ENCODE results near the gene HIP1R. TPM values are rescaled to one million over a fixed set of nuclear protein-coding genes. Genes with fewer than 3 reads are reported as not detected.

Gene HIP1R
- 10 to 100 TPM; 27.3 to 46.3 (median 44.8) TPM for total RNA-seq

GRCh38 chr12:122834921-122835749 lies at the start of gene HIP1R:
TSS of gene HIP1R (plus strand) at chr12:122835457. CDS start at chr12:122835551, 94 bp downstream.
- Histone ChIP-seq H3K4me3 (peak within 1 kb of the TSS; percentile 62 to 93 (median 85)), H3K4me1 (peaks cover 7 to 55% (median 19%) of the 10 kb centered on the region in 3 donors), H3K36me3 (no peaks in the 10 kb centered on the region), H3K9me3 (no peaks in the 10 kb centered on the region), H3K27ac (peak within 1 kb of the TSS; percentile 82 to 91 (median 86)), H3K27me3 (no peaks in the 10 kb centered on the region)
- TF ChIP-seq POLR2A (IDR thresholded peaks at IDR 0.05) (peak in 2 of 4 donors; percentile 23 to 60), CTCF (IDR thresholded peaks at IDR 0.05) (no peak)
- intact Hi-C loops (cut with DNase I), result no loop called here
- DNase-seq, result no peak
- 0% methylated on average over 2 of the region's 85 CpGs for WGBS, 2 donors

DNA sequence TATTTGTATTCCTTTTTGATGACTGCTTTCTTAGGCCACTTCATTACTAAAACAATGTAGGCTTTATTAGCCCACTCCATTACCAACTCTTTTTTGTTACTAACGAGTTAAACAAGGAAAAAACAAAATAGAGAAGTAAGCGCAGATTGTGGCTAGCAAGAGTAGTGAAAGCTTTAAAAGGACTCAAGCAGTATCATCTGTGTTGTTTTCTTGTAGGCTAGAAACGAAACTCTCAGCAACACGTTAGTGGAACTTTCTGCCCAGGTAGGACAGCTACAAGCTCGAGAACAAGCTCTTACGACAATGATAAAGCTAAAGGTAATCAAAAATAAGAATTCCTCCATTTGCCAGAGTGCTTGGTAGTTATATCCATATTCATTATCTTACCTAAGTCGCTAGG lies 49.8 kb upstream of the HIP1R start:
- no peak for TF ChIP-seq POLR2A (IDR thresholded peaks at IDR 0.05)
- no peak for TF ChIP-seq CTCF (IDR thresholded peaks at IDR 0.05)
- 79 to 83% methylated on average over 7 of the region's 7 CpGs for WGBS, 2 donors
- Histone ChIP-seq H3K4me3 (no peak overlapping the region), H3K27me3 (no peaks in the 10 kb centered on the region), H3K27ac (no peak overlapping the region), H3K36me3 (no peaks in the 10 kb centered on the region), H3K9me3 (no peaks in the 10 kb centered on the region), H3K4me1 (no peaks in the 10 kb centered on the region)
- intact Hi-C loops (cut with DNase I), result no loop called here
- DNase-seq, result no peak

DNA sequence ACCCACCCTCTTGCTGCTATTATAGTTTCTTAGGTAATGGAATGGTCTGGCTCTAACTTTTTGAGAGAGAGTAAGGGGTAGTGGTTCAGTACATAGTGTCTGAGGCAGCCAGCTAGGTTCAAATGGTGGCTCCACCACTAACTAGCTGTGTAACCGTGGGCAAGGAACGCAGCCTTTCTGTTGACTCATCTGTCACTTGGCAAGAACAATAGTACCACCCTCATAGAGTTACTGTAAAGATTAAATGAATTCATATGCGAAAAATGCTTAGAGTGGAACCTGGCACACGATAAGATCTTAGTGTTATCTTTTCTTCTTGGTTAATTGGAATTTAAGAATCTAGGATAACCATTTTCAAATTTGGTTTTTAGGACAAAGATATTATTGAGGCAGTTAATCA lies 46.9 kb upstream of the HIP1R start:
- no peak for DNase-seq
- no peaks in the 10 kb centered on the region for H3K9me3 ChIP-seq
- H3K4me3 ChIP-seq, result no peak overlapping the region
- TF ChIP-seq POLR2A (IDR thresholded peaks at IDR 0.05) (no peak), CTCF (IDR thresholded peaks at IDR 0.05) (no peak)
- WGBS, 2 donors, result 41 to 53% methylated on average over 4 of the region's 4 CpGs
- H3K4me1 ChIP-seq, result no peaks in the 10 kb centered on the region
- intact Hi-C loops (cut with DNase I), result no loop called here
- no peak overlapping the region for H3K27ac ChIP-seq
- no peaks in the 10 kb centered on the region for H3K27me3 ChIP-seq
- no peaks in the 10 kb centered on the region for H3K36me3 ChIP-seq

DNA sequence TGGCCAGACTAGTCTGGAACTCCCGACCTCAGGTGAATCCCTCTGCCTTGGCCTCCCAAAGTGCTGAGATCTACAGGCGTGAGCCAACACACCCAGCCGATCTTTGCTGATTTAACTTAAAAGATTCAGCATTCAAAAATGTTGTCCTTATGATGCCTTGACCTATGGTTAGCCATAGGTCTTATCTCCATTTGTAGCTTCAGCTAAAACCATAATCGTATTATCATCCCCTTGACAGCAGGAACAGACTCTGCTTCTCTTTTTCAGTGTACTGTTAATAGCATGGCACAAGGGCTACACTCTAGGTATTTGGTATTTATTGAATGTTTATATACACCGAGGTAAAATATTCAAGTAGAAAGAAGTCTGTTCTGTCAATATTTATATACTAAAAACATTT lies 45.6 kb upstream of the HIP1R start:
- intact Hi-C loops (cut with DNase I), result loop anchor here (10.0 kb wide), 1 partner anchor 165 kb away; no protein-coding TSS in a partner anchor
- TF ChIP-seq POLR2A (IDR thresholded peaks at IDR 0.05) (no peak), CTCF (IDR thresholded peaks at IDR 0.05) (no peak)
- no peak for DNase-seq
- H3K9me3 ChIP-seq, result no peaks in the 10 kb centered on the region
- H3K4me1 ChIP-seq, result no peaks in the 10 kb centered on the region
- no peaks in the 10 kb centered on the region for H3K36me3 ChIP-seq
- WGBS, 2 donors, result 78 to 80% methylated on average over 4 to 5 of the region's 5 CpGs
- H3K27ac ChIP-seq, result no peak overlapping the region
- no peaks in the 10 kb centered on the region for H3K27me3 ChIP-seq
- H3K4me3 ChIP-seq, result no peak overlapping the region

GRCh38 chr12:122790393-122791075 lies 44.7 kb upstream of the HIP1R start:
- WGBS, 2 donors, result 42 to 62% methylated on average over 5 of the region's 5 CpGs
- H3K4me3 ChIP-seq, result no peak overlapping the region
- intact Hi-C loops (cut with DNase I), result loop anchor here (10.0 kb wide), 1 partner anchor 164 kb away; no protein-coding TSS in a partner anchor

More at GRCh38 chr12:122790393-122791075, 44.7 kb upstream of the HIP1R start:
- Histone ChIP-seq H3K27ac (no peak overlapping the region), H3K4me1 (no peaks in the 10 kb centered on the region), H3K27me3 (no peaks in the 10 kb centered on the region), H3K9me3 (no peaks in the 10 kb centered on the region), H3K36me3 (no peaks in the 10 kb centered on the region)
- DNase-seq, result no peak
- TF ChIP-seq POLR2A (IDR thresholded peaks at IDR 0.05) (no peak), CTCF (IDR thresholded peaks at IDR 0.05) (no peak)

Data from esophagus squamous epithelium (tissue), 5 donors.